WTC11 (cell line): Measurements from ENCODE around the gene DRG2. TPM values are rescaled to one million over a fixed set of nuclear protein-coding genes. Genes with fewer than 3 reads are reported as not detected.

Experiments used
- ATAC-seq: fragments of 200-7000 bp; cut with Tn5 transposase; 2 replicates; pipeline ENCODE4 v1.10.0; 2021; ENCODE audit warnings: mild to moderate bottlenecking, moderate library complexity
- CTCF ChIA-PET: fragments of 300-600 bp; sonication (Branson Sonifier 250); formaldehyde crosslinking; loops from one replicate; lab custom pipeline; 2021; ENCODE audit warnings: antibody characterized with exemption; lab: Charles Lee
- POLR2A ChIA-PET: fragments of 350-600 bp; sonication (Branson Sonifier 250); formaldehyde crosslinking; loops from one replicate; lab custom pipeline; 2021; ENCODE audit warnings: antibody characterized with exemption; lab: Charles Lee
- DNase-seq: peaks from one replicate; pipeline ENCODE4 v3.0.0; 2021; ENCODE audit warnings: low spot score
- H3K27ac Mint-ChIP-seq: 2 replicates; pipeline ENCODE4 v1.8.0; 2021; ENCODE audit warnings: mixed read lengths
- H3K27me3 Mint-ChIP-seq: 2 replicates; pipeline ENCODE4 v1.8.0; 2021; ENCODE audit warnings: low read depth, mild to moderate bottlenecking, moderate library complexity, mixed read lengths
- H3K36me3 Mint-ChIP-seq: 2 replicates; pipeline ENCODE4 v1.8.0; 2021; ENCODE audit warnings: mixed read lengths
- H3K4me1 Mint-ChIP-seq: 2 replicates; pipeline ENCODE4 v1.8.0; 2022; ENCODE audit warnings: mixed read lengths
- H3K4me3 Mint-ChIP-seq: 2 replicates; pipeline ENCODE4 v1.8.0; 2021; ENCODE audit warnings: mild to moderate bottlenecking, moderate library complexity, mixed read lengths
- H3K9me3 Mint-ChIP-seq: 2 replicates; pipeline ENCODE4 v1.8.0; 2021; ENCODE audit warnings: mixed read lengths
- ATF1 ChIP-seq: sonication (generic); formaldehyde crosslinking; IDR thresholded peaks from 2 replicates; pipeline ENCODE4 v1.8.1; 2023; ENCODE audit warnings: mild to moderate bottlenecking, moderate library complexity, missing genetic modification reagents
- EMX1 ChIP-seq: fragments of 250-450 bp; sonication (Bioruptor Pico); IDR thresholded peaks from 2 replicates; pipeline ENCODE4 v1.8.0; 2021; ENCODE audit warnings: mild to moderate bottlenecking
- ETV6 ChIP-seq: sonication (generic); formaldehyde crosslinking; IDR thresholded peaks from 2 replicates; pipeline ENCODE4 v1.8.1; 2022; ENCODE audit warnings: mild to moderate bottlenecking, missing genetic modification reagents
- FOXJ3 ChIP-seq: sonication (generic); formaldehyde crosslinking; IDR thresholded peaks from 2 replicates; pipeline ENCODE4 v1.9.0; 2021; ENCODE audit warnings: missing genetic modification reagents, mild to moderate bottlenecking, borderline replicate concordance
- JAZF1 ChIP-seq: fragments of 250-450 bp; sonication (Bioruptor Pico); IDR thresholded peaks from 2 replicates; pipeline ENCODE4 v1.9.0; 2021; ENCODE audit warnings: moderate library complexity, mild to moderate bottlenecking, inconsistent platforms
- JUN ChIP-seq: sonication (generic); formaldehyde crosslinking; IDR thresholded peaks from 2 replicates; pipeline ENCODE4 v1.8.0; 2023; ENCODE audit warnings: mild to moderate bottlenecking, missing genetic modification reagents
- KAT7 ChIP-seq: sonication (generic); formaldehyde crosslinking; IDR thresholded peaks from 2 replicates; pipeline ENCODE4 v1.8.1; 2023; ENCODE audit warnings: missing genetic modification reagents, mild to moderate bottlenecking, borderline replicate concordance
- MAX ChIP-seq: sonication (generic); formaldehyde crosslinking; IDR thresholded peaks from 2 replicates; pipeline ENCODE4 v1.8.0; 2022; ENCODE audit warnings: mild to moderate bottlenecking, missing genetic modification reagents
- MLX ChIP-seq: sonication (generic); formaldehyde crosslinking; IDR thresholded peaks from 2 replicates; pipeline ENCODE4 v1.8.1; 2023; ENCODE audit warnings: mild to moderate bottlenecking, missing genetic modification reagents, moderate library complexity
- NR1H2 ChIP-seq: sonication (generic); formaldehyde crosslinking; IDR thresholded peaks from 2 replicates; pipeline ENCODE4 v1.9.0; 2021; ENCODE audit warnings: mild to moderate bottlenecking, moderate library complexity, missing genetic modification reagents
- OVOL2 ChIP-seq: fragments of 250-450 bp; sonication (Bioruptor Pico); IDR thresholded peaks from 2 replicates; pipeline ENCODE4 v1.9.0; 2021; ENCODE audit warnings: mild to moderate bottlenecking, borderline replicate concordance
- SMAD3 ChIP-seq: sonication (generic); formaldehyde crosslinking; IDR thresholded peaks from 2 replicates; pipeline ENCODE4 v1.8.0; 2022; ENCODE audit warnings: missing genetic modification reagents, mild to moderate bottlenecking, borderline replicate concordance
- SP1 ChIP-seq: sonication (generic); formaldehyde crosslinking; conservative IDR thresholded peaks from 2 replicates; pipeline ENCODE4 v1.8.1; 2022; ENCODE audit warnings: missing genetic modification reagents
- TP53 ChIP-seq: sonication (generic); formaldehyde crosslinking; IDR thresholded peaks from 2 replicates; pipeline ENCODE4 v1.8.1; 2023; ENCODE audit warnings: mild to moderate bottlenecking, missing genetic modification reagents
- USF2 ChIP-seq: sonication (generic); formaldehyde crosslinking; IDR thresholded peaks from 2 replicates; pipeline ENCODE4 v1.8.1; 2023; ENCODE audit warnings: mild to moderate bottlenecking, missing genetic modification reagents, moderate library complexity
- ZNF121 ChIP-seq: sonication (generic); formaldehyde crosslinking; IDR thresholded peaks from 2 replicates; pipeline ENCODE4 v1.8.0; 2023; ENCODE audit warnings: missing genetic modification reagents
- ZNF138 ChIP-seq: sonication (generic); formaldehyde crosslinking; conservative IDR thresholded peaks from 2 replicates; pipeline ENCODE4 v1.8.1; 2022; ENCODE audit warnings: mild to moderate bottlenecking, moderate library complexity, missing genetic modification reagents
- ZNF232 ChIP-seq: sonication (generic); formaldehyde crosslinking; IDR thresholded peaks from 2 replicates; pipeline ENCODE4 v1.8.0; 2022; ENCODE audit warnings: mild to moderate bottlenecking, missing genetic modification reagents
- ZNF263 ChIP-seq: sonication (generic); formaldehyde crosslinking; IDR thresholded peaks from 2 replicates; pipeline ENCODE4 v1.8.1; 2022; ENCODE audit warnings: low read depth, mild to moderate bottlenecking, moderate library complexity, missing genetic modification reagents
- ZNF317 ChIP-seq: sonication (generic); formaldehyde crosslinking; IDR thresholded peaks from 2 replicates; pipeline ENCODE4 v1.8.1; 2023; ENCODE audit warnings: low read depth, mild to moderate bottlenecking, moderate library complexity, missing genetic modification reagents, borderline replicate concordance
- ZNF423 ChIP-seq: fragments of 250-450 bp; sonication (Bioruptor Pico); IDR thresholded peaks from 2 replicates; pipeline ENCODE4 v2.1.2; 2022; ENCODE audit warnings: mild to moderate bottlenecking, moderate library complexity
- total RNA-seq: library from RNA; stranded (reverse); gene quantifications from 3 replicates; pipeline ENCODE4 v1.2.3, GENCODE V29; 2021
- TF ChIP-seq, protein P1 (sequence below): sonication (generic); formaldehyde crosslinking; conservative IDR thresholded peaks from 2 replicates; pipeline ENCODE4 v1.8.1; 2022; ENCODE audit warnings: mild to moderate bottlenecking, missing genetic modification reagents
- TF ChIP-seq, protein P2 (sequence below): sonication (generic); formaldehyde crosslinking; IDR thresholded peaks from 2 replicates; pipeline ENCODE4 v1.8.0; 2023; ENCODE audit warnings: missing genetic modification reagents
- TF ChIP-seq, protein P3 (sequence below): sonication (generic); formaldehyde crosslinking; IDR thresholded peaks from 2 replicates; pipeline ENCODE4 v1.8.0; 2023; ENCODE audit warnings: mild to moderate bottlenecking, missing genetic modification reagents
- TF ChIP-seq, protein P4 (sequence below): sonication (generic); formaldehyde crosslinking; IDR thresholded peaks from 2 replicates; pipeline ENCODE4 v1.8.1; 2022; ENCODE audit warnings: mild to moderate bottlenecking, missing genetic modification reagents, moderate library complexity, borderline replicate concordance
- TF ChIP-seq, protein P5 (sequence below): fragments of 200-600 bp; IDR thresholded peaks from 2 replicates; pipeline ENCODE4 v1.8.0; 2022; ENCODE audit warnings: antibody characterized with exemption

DRG2 gene
- total RNA-seq, 1 experiment from 2014 or later = 41.4 TPM

DNA sequence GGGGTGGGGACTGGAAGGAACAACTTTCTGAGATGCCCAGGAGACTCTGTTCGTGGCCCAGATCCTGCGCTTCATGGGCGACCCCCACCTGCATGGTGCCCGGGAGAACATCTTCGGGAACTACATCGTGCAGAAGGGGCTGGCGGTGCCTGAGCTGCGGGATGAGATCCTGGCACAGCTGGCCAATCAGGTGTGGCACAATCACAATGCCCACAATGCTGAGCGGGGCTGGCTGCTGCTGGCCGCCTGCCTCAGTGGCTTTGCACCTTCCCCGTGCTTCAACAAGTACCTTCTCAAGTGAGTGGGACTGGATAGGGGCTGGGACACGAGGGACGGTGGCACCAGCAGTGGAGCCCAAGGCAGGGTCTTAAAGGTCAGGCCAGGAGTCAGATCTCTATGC lies 58.1 kb downstream of the DRG2 start (continued):
- TF ChIP-seq ZNF263 (CRISPR knock-in tag) = no peak
- TF ChIP-seq, all 79 proteins: peak for 0

DNA sequence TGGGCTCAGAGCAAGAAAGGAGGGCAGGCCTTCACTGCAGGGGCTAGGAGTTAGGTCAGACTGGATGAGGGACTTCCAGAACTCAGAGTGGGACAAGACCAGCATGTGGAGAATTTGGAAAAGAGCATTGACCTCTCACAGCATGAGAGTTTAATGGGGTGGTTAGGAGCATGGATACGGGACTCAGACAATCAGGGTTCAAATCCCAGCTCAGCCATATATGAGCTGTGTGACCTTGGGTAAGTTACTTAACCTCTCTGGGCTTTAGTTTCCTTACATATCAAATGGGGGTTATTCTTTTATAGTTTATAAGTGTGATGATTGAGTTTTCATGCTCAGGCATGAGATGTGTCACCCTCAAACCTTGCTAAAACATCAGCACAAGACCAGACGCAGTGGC lies 58.5 kb downstream of the DRG2 start:
- Mint-ChIP-seq H3K27me3 (no peaks in the 10 kb centered on the region; the same call in 1 of the 2 replicates), H3K36me3 (no peaks in the 10 kb centered on the region), H3K27ac (no peak overlapping the region), H3K9me3 (no peaks in the 10 kb centered on the region), H3K4me1 (peaks cover 9% of the 10 kb centered on the region), H3K4me3 (no peak overlapping the region)
- ATAC-seq = no peak
- CTCF ChIA-PET = no interaction called here
- POLR2A ChIA-PET = no interaction called here
- DNase-seq = no peak
- TF ChIP-seq NR1H2 = no peak
- TF ChIP-seq, protein P1, sequence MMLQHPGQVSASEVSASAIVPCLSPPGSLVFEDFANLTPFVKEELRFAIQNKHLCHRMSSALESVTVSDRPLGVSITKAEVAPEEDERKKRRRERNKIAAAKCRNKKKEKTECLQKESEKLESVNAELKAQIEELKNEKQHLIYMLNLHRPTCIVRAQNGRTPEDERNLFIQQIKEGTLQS = no peak
- no peak for TF ChIP-seq MLX
- TF ChIP-seq KAT7 (CRISPR knock-in tag) = no peak
- TF ChIP-seq ZNF317 = no peak
- TF ChIP-seq TP53 (CRISPR knock-in tag) = no peak
- TF ChIP-seq, protein P2, sequence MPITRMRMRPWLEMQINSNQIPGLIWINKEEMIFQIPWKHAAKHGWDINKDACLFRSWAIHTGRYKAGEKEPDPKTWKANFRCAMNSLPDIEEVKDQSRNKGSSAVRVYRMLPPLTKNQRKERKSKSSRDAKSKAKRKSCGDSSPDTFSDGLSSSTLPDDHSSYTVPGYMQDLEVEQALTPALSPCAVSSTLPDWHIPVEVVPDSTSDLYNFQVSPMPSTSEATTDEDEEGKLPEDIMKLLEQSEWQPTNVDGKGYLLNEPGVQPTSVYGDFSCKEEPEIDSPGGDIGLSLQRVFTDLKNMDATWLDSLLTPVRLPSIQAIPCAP = no peak
- no peak for TF ChIP-seq OVOL2 (CRISPR knock-in tag)
- no peak for TF ChIP-seq FOXJ3 (CRISPR knock-in tag)
- TF ChIP-seq SP1 (CRISPR knock-in tag) = no peak
- no peak for TF ChIP-seq MAX
- no peak for TF ChIP-seq ZNF232 (CRISPR knock-in tag)

DNA sequence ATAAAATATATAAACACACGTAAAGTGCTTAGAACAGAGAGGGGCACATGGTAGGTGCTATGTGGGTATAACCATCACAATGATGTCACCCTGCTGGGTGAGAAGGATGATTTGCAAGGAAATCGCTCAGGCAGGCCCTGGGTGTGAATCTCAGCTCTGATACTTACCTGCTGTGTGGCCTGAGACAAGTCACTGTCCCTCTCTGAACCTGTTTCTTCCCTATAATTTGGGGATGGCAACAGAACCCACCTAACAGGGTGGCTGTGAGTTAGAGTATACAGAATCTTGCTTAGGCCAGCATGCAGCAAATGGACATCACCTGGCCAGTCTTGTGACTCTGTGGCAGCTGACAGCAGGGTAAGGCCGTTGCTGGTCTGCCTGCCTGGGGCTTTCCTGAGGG lies 59.2 kb downstream of the DRG2 start:
- Mint-ChIP-seq H3K27me3 (no peaks in the 10 kb centered on the region; the same call in 1 of the 2 replicates), H3K36me3 (no peaks in the 10 kb centered on the region), H3K27ac (no peak overlapping the region), H3K4me1 (peaks cover 9% of the 10 kb centered on the region), H3K4me3 (no peak overlapping the region), H3K9me3 (no peaks in the 10 kb centered on the region)
- ATAC-seq = no peak
- CTCF ChIA-PET = interaction anchor here (1.0 kb wide), 1 partner anchor 69 kb away, joined by 3 read pairs; no protein-coding TSS in a partner anchor
- DNase-seq = no peak
- POLR2A ChIA-PET = no interaction called here
- TF ChIP-seq JAZF1 (CRISPR knock-in tag) (no peak), USF2 (CRISPR knock-in tag) (no peak), ATF1 (CRISPR knock-in tag) (no peak), SMAD3 (no peak), ZNF423 (no peak), ZNF138 (CRISPR knock-in tag) (no peak), ZNF121 (CRISPR knock-in tag) (no peak), NR1H2 (no peak), JUN (CRISPR knock-in tag) (no peak), EMX1 (CRISPR knock-in tag) (no peak), ETV6 (CRISPR knock-in tag) (no peak)
- TF ChIP-seq, protein P3, sequence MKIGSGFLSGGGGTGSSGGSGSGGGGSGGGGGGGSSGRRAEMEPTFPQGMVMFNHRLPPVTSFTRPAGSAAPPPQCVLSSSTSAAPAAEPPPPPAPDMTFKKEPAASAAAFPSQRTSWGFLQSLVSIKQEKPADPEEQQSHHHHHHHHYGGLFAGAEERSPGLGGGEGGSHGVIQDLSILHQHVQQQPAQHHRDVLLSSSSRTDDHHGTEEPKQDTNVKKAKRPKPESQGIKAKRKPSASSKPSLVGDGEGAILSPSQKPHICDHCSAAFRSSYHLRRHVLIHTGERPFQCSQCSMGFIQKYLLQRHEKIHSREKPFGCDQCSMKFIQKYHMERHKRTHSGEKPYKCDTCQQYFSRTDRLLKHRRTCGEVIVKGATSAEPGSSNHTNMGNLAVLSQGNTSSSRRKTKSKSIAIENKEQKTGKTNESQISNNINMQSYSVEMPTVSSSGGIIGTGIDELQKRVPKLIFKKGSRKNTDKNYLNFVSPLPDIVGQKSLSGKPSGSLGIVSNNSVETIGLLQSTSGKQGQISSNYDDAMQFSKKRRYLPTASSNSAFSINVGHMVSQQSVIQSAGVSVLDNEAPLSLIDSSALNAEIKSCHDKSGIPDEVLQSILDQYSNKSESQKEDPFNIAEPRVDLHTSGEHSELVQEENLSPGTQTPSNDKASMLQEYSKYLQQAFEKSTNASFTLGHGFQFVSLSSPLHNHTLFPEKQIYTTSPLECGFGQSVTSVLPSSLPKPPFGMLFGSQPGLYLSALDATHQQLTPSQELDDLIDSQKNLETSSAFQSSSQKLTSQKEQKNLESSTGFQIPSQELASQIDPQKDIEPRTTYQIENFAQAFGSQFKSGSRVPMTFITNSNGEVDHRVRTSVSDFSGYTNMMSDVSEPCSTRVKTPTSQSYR (CRISPR knock-in tag) = no peak
- TF ChIP-seq, protein P4, sequence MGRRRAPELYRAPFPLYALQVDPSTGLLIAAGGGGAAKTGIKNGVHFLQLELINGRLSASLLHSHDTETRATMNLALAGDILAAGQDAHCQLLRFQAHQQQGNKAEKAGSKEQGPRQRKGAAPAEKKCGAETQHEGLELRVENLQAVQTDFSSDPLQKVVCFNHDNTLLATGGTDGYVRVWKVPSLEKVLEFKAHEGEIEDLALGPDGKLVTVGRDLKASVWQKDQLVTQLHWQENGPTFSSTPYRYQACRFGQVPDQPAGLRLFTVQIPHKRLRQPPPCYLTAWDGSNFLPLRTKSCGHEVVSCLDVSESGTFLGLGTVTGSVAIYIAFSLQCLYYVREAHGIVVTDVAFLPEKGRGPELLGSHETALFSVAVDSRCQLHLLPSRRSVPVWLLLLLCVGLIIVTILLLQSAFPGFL (CRISPR knock-in tag) = no peak
- TF ChIP-seq, protein P5, sequence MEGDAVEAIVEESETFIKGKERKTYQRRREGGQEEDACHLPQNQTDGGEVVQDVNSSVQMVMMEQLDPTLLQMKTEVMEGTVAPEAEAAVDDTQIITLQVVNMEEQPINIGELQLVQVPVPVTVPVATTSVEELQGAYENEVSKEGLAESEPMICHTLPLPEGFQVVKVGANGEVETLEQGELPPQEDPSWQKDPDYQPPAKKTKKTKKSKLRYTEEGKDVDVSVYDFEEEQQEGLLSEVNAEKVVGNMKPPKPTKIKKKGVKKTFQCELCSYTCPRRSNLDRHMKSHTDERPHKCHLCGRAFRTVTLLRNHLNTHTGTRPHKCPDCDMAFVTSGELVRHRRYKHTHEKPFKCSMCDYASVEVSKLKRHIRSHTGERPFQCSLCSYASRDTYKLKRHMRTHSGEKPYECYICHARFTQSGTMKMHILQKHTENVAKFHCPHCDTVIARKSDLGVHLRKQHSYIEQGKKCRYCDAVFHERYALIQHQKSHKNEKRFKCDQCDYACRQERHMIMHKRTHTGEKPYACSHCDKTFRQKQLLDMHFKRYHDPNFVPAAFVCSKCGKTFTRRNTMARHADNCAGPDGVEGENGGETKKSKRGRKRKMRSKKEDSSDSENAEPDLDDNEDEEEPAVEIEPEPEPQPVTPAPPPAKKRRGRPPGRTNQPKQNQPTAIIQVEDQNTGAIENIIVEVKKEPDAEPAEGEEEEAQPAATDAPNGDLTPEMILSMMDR = no peak
